HG02759 (cell line): ENCODE data around the gene ABLIM3.

Source experiments
- ATAC-seq: cut with Tn5 transposase; IDR thresholded peaks from one replicate; pipeline ENCODE4 v1.9.1; 2021; ENCODE audit warnings: mild to moderate bottlenecking, moderate library complexity; ENCODE audit not compliant: unreplicated experiment

The ABLIM3 gene

DNA sequence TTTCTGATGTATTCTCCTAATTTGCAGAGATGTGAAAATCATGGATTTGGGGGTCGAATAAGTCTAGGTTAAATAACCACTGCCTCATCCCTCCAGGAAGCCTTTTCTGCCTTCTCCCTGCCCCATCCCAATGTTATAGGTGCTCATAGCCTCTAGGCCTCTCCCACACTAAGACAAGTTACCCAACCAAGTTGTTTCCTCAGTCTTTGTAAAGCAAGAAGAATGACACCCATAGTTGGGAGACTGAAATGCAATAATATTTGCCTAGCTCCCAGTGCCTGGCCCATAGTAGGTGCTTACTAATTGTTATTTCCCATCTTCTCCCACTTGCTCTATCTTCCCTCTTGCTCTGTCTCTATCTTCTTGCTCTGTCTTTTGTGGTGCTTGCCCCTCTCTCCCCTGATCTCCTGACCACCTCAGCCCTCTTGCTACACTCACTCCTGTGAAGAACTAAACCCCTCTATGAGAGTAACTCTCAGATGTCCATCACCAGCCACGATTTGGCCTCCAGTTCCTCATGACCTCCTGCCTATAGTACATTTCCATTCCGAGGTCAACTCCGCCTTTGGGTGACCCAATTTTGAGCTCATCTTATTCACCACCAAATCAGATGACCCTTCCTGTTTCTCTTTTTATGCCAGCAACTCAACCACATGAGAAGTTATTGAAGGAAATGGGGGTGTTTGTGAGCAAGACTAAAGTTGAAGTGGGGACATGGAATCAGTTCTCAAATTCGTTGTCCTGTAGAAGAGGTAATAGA is 137.3 kb downstream of the ABLIM3 start:
- no peak for ATAC-seq

DNA sequence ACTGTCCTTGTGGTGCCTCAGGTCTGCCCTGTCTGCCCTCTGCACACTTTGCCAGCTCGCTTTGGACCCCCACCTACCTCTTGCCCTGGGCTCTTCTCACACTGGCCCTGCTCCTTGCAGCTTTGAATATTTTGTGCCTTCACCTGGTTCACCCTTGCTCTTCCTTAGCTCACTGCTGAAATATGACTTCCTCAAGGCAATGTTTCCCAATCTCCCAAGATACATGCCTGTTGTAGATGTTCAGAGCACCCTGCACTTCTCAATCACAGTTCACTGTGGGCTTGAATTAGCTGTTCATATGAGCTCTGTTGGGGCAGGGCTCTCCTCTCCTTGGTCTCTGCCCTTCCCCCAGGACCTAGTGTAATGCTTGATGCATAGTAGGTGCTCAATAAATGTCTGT is 138.4 kb downstream of the ABLIM3 start:
- no peak for ATAC-seq

DNA sequence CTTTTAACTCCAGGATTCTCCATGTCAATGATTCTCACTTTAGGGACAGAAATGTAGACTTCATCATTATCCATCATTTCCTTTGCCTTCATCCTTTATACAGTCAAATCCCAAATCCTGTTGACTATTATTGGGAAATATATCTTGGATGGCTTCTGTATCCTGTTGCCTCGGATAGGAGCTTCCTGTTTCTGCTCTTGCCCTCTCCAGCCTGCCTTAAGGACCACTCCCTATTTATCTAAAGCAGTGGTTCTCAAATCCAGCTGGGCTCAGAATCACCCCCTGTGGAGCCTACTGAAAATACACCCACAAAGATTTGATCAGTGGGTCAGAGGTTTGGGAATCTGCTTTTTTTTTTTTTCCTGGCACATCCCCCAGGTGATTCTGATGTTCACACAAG is 138.8 kb downstream of the ABLIM3 start:
- no peak for ATAC-seq

DNA sequence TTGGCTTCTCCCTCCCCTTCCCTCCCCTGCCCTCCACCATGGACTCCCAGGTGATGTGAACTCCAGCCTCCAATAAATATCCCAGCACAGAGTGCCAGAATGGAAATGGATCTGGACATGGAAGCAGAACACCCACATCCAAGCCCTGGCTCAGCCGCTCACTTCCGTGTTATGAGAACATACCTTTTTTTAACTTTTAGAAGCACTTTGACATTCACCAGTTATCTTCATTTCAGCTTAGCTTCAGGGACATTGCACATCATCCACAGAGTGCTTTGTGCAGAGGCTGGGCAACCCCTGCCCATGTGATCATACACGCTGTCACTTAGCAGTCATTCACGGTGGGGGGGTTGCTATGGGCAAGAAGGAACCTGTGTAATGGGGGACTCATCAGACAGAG is 139.5 kb downstream of the ABLIM3 start:
- no peak for ATAC-seq

DNA sequence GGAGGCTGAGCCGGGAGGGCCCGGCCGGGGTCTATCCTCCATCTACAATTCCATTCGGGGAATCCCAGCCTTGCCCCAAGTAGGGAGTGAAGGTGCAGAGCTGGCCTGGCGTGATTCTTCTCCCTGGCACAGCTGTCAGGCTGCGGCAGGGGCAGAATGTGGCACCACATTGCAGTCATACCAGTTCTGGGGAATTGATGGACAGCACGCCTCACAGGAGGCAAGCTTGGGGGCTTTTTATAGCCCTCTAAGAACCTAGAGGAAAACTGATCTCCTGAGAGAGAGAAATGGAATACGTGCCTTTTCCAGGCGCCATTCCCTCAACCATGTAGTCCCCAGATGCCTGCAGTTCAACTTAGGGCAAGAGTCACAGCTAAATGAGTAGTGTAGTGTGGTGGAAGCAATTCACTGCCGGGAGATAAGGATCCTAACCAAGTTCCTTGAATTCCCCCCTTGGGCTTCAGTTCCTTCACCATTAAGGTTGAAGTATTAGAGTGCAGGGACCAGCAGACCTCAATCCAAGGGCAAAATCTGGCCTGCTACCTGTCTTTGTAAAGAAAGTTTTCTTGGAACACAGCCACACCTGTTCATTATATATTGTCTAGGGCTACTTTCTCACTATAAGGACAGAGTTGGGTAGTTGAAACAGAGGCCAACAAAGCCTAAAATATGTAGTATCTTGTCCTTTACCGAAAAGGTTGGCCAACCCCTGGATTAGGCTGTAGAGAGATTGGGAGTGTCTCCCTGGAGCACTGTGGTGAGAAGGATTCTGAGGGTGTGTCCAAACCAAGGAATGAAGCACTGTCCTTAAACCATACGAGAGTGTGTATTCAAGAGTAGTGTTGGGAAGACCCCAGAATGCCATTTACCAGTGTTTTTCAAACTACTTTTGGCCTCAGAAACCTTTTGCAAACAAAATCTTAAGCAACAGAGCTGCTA is 141.0 kb downstream of the ABLIM3 start:
- ATAC-seq: no peak

DNA sequence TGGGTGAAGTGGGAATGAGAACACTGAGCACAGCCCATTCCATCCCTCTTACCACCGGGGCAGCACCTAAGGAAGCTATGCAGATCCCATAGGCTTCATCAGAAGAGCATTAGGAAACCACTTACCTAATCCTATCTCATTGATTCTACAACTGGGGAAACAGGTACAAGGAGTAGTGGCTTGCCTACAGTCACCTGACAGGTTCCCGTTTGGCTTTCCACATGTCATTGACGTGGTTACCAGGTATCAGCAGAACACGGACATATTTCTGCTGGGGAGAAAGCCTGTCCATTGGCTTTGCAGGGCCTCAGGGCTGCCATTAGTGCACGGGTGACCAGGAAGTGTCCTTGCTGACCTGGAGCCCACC is 141.7 kb downstream of the ABLIM3 start:
- no peak for ATAC-seq

DNA sequence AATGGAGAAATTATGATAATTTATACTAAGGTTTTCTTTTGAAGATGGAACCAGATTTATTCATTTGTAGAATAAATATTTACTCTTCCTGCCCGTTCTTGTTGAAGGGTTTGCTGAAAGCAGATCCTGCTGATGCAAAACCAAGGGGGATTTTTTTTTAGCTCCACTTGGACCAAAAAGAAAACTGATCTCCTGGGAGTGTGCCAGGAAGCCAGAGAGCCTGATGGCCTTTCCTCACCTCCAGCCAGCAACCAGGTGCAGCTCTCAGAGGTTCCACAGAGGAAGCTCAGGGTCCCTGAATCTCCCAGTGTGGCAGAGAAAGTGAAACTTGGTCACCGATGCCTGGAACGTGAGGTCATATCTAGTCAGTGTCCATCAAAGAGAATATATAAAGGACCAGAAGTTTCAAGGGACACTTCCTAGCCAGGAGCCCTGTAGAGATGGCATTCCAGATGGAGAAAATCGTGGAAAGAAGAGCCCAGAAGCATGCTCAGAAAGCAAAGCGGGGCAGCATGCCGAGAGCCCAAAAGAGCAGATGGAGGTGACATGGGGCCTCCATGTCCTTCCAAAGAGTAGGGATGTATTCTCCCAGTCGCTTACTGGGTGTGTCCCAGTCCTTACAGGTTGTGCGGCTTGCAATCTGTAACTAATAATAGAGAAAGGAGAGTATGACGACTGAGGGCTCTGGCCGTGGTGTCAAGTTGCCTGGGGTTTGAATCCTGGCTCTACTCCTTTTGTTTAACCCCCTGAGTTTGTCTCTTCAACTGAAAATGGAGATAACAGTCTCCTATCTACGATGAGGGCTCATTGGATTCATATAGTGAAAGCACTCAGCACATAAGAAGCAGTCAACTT is 142.6 kb downstream of the ABLIM3 start:
- ATAC-seq: no peak

DNA sequence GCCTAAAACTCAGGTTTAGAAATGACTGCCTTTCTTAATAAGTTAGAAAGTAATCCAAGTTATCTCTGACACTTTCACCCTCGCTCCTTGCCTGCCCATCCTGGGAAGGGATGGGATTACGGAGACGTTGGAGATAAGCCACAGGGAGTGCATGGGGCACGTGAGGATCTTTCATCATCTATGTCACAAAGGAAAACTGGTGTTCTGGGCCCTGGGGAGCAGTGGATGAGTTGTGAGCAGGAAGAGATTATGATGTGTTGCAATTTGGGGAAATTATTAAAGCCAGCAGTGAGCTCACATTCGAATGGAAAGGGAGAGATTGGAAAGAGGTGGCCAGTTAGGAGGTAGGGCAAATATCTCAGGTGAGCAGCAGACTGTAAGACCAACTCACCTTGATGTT is 143.2 kb downstream of the ABLIM3 start:
- ATAC-seq: no peak

DNA sequence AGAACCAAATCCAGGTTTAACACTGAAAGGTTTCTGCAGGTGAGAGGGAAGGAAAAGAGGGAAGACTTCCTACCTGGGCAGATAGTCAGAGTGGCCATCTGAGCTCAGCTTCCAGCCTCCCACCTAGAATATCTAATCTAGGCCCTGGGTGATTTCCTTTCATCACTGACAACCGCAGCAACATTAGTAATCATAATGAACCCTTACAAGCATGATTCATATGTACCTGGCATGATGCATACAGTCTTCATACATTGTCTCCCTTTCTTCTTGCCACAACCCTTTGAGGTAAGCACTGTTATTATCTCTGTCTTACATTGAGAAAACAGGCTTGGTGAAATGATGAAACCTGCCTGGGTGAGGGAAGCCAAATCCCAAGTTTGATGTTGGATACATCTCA is 143.9 kb downstream of the ABLIM3 start:
- ATAC-seq: no peak

DNA sequence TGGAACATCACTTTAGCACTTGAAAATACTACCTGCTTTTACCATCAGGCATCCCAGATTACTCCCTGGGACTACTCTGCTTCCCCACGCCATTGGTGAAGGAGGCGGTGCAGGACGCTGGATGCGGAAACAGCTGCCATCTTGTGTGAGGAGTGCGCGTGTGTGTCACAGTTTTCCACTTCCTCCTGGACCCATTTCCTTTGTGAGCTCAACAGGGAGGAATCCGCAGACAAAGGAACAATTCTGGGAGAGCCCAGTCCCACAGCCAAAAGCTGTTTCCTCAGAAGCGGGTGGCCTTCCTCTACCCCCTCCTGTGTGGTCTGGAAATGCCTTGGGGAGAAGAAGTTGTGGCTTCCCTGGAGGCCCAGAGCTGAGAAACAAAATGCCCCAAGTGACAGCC is 147.1 kb downstream of the ABLIM3 start:
- ATAC-seq: no peak

DNA sequence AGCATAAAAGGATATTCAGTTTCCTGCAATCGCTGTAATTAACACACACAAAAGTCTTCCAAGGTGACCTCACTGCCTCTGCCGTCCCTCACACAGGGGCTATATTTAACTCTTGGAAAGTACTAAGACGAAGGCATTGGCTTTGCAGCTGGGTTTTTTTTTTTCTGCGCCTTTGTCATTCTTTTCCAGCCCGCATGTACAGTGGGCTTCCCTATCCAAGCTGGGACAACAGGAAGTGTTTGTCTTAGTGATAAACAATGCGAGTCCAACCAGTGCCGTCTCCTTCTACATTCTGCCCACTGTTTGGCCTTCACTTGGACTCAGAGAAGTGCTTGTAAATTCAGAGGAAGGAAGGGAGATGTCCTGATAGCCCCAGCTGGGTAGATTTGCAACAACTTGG is 148.0 kb downstream of the ABLIM3 start:
- no peak for ATAC-seq

DNA sequence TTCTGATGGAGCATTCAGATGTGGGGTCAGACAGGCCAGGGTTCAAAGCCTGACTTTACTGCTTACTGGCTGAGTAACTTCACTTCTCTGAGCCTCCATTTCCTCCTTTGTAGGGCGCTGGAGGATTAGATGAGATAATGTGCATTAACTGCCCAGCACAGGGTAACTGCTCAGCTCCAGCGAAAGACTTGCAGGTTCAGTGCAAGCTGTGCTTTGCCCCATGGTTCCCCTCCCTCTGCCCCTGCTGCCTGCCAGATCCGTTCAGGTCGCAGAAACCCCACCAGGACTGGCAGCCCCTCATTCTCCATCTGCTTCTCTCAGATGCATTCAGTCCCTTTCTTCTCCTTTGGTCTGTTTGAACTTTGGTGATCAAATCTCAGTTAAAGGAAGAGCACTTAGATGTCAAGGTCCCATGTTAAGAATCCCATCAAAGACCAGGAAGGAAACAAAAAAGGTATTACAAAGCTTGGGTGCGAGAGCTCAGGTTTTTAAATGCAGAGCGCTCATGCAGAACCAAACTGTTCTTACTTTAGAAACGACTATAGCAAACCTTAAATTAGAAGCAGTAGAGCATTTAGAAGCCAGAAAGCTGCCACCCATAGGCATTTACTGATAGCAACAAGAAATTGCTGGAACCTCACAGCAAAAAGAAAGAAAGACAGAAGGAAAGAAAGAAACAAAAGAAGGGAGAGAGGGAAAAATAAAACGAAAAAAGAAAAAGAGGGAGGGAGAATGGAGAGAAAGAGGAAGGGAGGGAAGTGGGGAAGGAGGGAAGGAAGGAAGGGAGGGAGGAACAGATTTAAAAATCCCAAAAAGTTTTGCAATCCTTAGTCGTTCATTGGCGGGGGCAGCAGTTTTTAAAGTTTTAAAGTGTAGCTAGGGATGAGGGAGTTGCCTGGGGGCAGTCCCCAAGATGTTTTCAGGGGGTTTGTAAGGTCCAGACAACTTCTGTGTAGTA is 153.9 kb downstream of the ABLIM3 start:
- peak; percentile 48 for ATAC-seq

DNA sequence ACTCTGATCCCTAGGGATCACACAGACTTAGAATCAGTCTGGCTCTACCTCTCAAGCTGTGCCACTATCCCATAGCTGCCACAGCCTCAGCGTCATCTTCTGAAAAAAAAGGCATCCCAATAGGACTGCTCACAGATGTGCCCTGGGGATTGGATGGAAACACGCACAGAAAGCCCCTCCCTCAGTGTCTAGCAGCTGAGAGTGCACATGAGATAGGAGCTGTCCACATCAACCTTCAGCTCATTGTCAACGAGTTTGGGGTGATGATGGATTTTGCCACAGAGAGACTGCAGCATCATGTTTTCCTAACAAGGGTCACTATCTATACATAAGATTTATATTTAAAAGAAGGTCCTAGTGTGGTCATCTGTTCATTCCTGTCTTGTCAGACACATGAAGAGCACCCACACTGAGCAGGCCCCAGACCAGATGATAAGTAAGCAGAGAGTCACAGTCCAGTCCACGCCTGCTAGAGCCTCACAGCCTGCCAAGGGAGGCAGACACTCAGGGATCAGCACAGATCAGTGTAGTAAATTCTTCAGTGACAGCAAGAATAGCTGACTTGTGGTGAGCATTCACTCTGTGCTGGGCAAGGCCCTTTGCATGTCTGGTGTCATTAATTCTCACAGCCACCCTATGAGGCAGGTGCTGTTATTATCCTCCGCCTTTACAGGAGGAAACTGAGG is 156.2 kb downstream of the ABLIM3 start:
- no peak for ATAC-seq

DNA sequence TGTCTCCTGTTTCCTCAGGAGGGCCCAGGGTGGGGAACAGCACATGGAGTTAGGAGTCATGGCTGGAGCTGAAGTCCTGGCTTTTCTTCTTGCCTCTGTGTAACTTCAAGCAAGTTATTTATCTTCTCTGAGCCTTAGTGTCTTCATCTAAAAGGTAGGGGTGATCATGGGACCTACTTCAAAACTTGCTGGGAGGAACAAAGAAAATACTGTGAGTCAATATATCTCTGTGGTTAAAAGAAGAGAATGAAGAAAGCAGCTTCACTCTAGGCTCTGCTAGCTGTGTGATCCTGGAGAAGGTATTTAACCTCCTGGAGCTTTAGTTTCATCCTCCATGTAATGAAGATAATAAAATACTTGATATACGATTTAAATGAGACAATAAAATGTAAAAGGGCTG is 156.9 kb downstream of the ABLIM3 start:
- no peak for ATAC-seq

DNA sequence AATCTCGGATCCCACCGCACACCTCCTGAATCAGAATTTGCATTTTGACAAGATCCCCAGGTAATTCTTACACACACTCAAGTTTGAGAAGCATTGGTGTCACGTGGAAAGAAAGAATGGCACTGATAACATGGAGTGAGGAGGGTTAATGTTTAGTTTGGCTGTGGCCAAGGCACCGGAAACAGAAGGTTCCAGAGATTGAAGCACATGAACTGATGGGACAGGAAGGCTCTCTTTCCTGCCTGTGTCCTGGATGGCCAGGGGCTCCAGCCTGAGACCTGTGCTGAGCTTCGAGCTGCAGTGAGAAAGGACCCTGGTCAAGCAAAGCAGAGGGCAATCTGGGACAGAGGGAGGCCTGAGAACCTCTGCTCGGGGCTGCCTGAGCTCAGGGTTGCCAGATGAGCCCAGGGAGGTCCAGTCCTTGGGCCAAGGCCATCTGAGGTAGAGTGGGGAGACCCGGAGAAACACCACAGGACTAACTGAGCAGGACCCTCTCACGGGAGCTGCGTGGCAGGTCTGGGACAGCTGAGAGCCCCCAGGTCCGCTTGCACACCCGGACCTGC is 157.6 kb downstream of the ABLIM3 start:
- no peak for ATAC-seq

DNA sequence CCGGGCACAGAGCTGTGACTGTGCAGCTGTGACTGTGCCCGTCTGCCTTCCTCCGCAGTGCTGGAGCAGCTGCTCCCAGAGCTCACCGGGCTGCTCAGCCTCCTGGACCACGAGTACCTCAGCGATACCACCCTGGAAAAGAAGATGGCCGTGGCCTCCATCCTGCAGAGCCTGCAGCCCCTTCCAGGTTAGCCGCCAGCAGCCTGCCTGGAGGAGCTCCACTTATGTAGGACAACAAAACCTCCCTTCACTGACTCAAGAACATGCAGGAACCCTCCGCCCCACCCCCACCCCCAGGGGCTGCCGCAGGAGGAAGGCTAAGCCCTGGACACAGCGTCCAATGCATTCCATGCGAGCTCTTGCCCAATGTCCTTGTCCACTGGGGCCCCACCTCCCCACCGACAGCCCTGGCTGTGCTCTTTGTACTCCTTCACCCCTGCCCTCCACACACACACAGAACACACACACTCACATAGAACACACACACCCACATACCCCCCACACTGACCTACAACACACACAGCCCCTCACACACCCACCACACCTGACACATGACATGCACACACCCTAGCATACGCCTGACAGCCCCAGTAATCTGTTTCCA is 158.3 kb downstream of the ABLIM3 start:
- no peak for ATAC-seq

DNA sequence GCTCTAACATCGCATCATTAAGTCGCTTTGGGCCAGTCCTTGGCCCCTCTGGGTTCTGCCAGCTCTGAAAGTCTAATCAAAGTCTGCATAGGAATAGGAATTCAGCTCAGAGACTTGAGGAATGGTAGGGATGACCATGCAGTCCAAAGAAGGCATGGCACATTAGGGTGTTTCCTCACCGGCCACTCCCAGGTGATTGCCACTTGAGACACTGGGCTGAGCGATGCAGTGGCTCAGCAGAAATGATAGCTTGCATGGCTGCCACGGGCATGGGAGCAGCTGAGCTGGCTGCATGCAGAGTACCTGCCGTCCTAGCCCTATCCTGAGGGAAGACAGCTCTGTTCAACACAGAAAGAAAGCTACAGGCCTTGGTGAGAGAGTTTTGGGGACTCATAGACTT is 159.1 kb downstream of the ABLIM3 start:
- no peak for ATAC-seq

DNA sequence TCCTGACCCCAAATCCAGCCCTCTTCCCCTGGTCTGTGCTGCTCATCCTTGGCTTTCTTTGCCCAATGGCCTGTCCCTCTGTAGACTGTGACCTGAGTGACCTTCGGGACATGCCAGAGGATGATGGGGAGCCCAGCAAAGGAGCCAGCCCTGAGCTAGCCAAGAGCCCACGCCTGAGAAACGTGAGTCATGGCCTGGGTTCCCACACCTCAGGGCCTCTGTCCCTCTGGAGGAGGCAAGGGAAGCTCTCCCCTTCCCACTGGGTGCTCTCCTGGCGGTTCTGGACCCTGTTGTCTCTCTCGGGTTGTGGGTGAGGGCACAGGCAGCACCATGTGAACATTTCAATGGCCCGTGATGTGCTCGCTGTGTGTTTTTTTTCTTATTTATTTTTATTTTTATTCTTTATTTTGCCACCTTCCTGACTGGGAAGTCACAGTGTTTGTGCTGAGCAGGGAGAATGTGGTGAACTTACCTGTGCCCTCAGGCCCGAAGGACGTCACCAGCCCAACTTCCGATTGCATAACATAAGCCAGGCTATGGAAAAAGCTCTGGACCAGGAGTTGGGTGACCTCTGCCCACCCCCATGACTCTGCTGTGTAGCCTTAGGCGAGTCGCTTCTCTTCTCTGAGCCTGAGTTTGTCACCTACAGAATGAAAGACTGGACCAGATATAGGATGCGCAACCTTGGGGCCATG is 159.9 kb downstream of the ABLIM3 start:
- no peak for ATAC-seq
